K562 (cell line): Measurements from ENCODE around the gene PARD3B.

ENCODE experiments used
- CHCHD3 ChIP-seq: fragments of 250-450 bp; sonication (Bioruptor Pico); IDR thresholded peaks from 2 replicates; pipeline ENCODE4 v2.1.2; 2022; ENCODE audit warnings: mild to moderate bottlenecking
- EWSR1 ChIP-seq: fragments of 450-650 bp; IDR thresholded peaks from 2 replicates; pipeline ENCODE4 v1.6.1; 2018; ENCODE audit warnings: borderline replicate concordance, mild to moderate bottlenecking, low read depth, moderate library complexity; ENCODE audit not compliant: partially characterized antibody
- FOXP1 ChIP-seq: sonication (generic); formaldehyde crosslinking; IDR thresholded peaks from 2 replicates; pipeline ENCODE4 v1.8.0; 2022; ENCODE audit warnings: mild to moderate bottlenecking, missing genetic modification reagents
- NONO ChIP-seq, 2 experiments: fragments of 200-400 bp in 1 of 2; fragments of 450-650 bp in 1 of 2; formaldehyde crosslinking in 1 of 2; IDR thresholded peaks; 2 replicates each; pipeline ENCODE4 v1.6.1; 2017; ENCODE audit warnings: low read depth in 2 of 2, mild to moderate bottlenecking in 2 of 2, moderate library complexity in 2 of 2, low read length in 1 of 2
- POLR2A ChIP-seq: fragments of 450-650 bp; conservative IDR thresholded peaks from 2 replicates; pipeline ENCODE4 v1.6.1; 2016
- RAD51 ChIP-seq: fragments of 450-650 bp; IDR thresholded peaks from 2 replicates; pipeline ENCODE4 v1.7.1; 2016; ENCODE audit warnings: low read depth, mild to moderate bottlenecking, borderline replicate concordance
- RBBP5 ChIP-seq: fragments of 200-600 bp; sonication (generic); IDR thresholded peaks from 2 replicates; pipeline ENCODE4 v1.6.1; 2012; ENCODE audit warnings: borderline replicate concordance, mild to moderate bottlenecking, low read length, control low read depth, inconsistent platforms; ENCODE audit not compliant: insufficient read depth, poor library complexity, severe bottlenecking
- SP1 ChIP-seq: sonication (generic); formaldehyde crosslinking; IDR thresholded peaks from 2 replicates; pipeline ENCODE4 v1.8.1; 2022; ENCODE audit warnings: mild to moderate bottlenecking, missing genetic modification reagents
- YY1 ChIP-seq, 3 experiments: IDR thresholded peaks; 2 replicates each; pipeline ENCODE4 v1.6.1; 2011; ENCODE audit warnings: low read length in 2 of 3, mild to moderate bottlenecking in 2 of 3, moderate library complexity in 2 of 3, borderline replicate concordance in 1 of 3, control low read depth in 1 of 3, low read depth in 1 of 3; ENCODE audit not compliant: insufficient read depth in 3 of 3, insufficient replicate concordance in 2 of 3, control insufficient read depth in 1 of 3, insufficient read length in 1 of 3; ENCODE audit errors: extremely low read depth in 1 of 3
- ZNF766 ChIP-seq: fragments of 200-800 bp; sonication (Bioruptor generic); conservative IDR thresholded peaks from 2 replicates; pipeline ENCODE4 v1.6.1; 2016; ENCODE audit warnings: missing genetic modification characterization, missing compliant biosample characterization
- ZNF780A ChIP-seq: fragments of 250-450 bp; sonication (Bioruptor Pico); IDR thresholded peaks from 2 replicates; pipeline ENCODE4 v1.5.0; 2021; ENCODE audit warnings: mild to moderate bottlenecking
- TF ChIP-seq, protein P1 (sequence below): fragments of 450-650 bp; IDR thresholded peaks from 2 replicates; pipeline ENCODE4 v1.6.1; 2018; ENCODE audit not compliant: partially characterized antibody
- TF ChIP-seq, protein P2 (sequence below): fragments of 250-450 bp; sonication (Bioruptor Pico); IDR thresholded peaks from 2 replicates; pipeline ENCODE4 v1.4.0; 2020; ENCODE audit warnings: mild to moderate bottlenecking

DNA sequence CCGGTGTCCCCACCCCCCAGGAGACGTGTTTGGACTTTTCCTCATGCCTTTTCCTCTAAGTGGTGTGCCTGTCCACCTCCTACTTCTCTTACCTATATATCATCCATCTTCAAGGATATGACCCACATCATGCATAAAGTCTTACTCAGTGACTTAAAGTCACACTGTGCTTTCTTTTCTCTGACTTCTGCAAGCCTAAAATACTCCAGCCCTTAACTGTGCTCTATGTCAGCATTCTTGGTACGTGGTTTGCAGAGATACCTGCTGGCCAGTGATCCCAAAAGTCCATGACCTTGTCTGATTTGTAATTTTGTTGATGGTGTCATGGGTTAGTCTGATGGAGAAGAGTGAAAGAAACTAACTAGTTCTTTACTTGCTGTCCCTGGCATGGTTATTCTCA lies 743.4 kb downstream of the PARD3B start:
- TF ChIP-seq RAD51, result no peak
- TF ChIP-seq EWSR1, result no peak
- no peak for TF ChIP-seq ZNF780A (CRISPR knock-in tag)
- no peak for TF ChIP-seq YY1 (IDR thresholded peaks at IDR 0.05; ENCODE audit: borderline replicate concordance in 1 of 3, control insufficient read depth in 1 of 3, extremely low read depth in 1 of 3, insufficient read depth in 3 of 3, insufficient read length in 1 of 3, insufficient replicate concordance in 2 of 3, low read depth in 1 of 3, low read length in 2 of 3)
- TF ChIP-seq, protein P1, sequence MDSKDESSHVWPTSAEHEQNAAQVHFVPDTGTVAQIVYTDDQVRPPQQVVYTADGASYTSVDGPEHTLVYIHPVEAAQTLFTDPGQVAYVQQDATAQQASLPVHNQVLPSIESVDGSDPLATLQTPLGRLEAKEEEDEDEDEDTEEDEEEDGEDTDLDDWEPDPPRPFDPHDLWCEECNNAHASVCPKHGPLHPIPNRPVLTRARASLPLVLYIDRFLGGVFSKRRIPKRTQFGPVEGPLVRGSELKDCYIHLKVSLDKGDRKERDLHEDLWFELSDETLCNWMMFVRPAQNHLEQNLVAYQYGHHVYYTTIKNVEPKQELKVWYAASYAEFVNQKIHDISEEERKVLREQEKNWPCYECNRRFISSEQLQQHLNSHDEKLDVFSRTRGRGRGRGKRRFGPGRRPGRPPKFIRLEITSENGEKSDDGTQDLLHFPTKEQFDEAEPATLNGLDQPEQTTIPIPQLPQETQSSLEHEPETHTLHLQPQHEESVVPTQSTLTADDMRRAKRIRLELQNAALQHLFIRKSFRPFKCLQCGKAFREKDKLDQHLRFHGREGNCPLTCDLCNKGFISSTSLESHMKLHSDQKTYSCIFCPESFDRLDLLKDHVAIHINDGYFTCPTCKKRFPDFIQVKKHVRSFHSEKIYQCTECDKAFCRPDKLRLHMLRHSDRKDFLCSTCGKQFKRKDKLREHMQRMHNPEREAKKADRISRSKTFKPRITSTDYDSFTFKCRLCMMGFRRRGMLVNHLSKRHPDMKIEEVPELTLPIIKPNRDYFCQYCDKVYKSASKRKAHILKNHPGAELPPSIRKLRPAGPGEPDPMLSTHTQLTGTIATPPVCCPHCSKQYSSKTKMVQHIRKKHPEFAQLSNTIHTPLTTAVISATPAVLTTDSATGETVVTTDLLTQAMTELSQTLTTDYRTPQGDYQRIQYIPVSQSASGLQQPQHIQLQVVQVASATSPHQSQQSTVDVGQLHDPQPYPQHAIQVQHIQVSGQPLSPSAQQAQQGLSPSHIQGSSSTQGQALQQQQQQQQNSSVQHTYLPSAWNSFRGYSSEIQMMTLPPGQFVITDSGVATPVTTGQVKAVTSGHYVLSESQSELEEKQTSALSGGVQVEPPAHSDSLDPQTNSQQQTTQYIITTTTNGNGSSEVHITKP, result no peak
- TF ChIP-seq NONO (IDR thresholded peaks at IDR 0.05; ENCODE audit: low read depth in 2 of 2, low read length in 1 of 2), result no peak
- TF ChIP-seq, protein P2, sequence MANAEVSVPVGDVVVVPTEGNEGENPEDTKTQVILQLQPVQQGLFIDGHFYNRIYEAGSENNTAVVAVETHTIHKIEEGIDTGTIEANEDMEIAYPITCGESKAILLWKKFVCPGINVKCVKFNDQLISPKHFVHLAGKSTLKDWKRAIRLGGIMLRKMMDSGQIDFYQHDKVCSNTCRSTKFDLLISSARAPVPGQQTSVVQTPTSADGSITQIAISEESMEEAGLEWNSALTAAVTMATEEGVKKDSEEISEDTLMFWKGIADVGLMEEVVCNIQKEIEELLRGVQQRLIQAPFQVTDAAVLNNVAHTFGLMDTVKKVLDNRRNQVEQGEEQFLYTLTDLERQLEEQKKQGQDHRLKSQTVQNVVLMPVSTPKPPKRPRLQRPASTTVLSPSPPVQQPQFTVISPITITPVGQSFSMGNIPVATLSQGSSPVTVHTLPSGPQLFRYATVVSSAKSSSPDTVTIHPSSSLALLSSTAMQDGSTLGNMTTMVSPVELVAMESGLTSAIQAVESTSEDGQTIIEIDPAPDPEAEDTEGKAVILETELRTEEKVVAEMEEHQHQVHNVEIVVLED, result no peak
- no peak for TF ChIP-seq SP1
- TF ChIP-seq RBBP5, result no peak
- TF ChIP-seq CHCHD3 (CRISPR knock-in tag), result no peak
- TF ChIP-seq FOXP1 (CRISPR knock-in tag), result no peak
- TF ChIP-seq POLR2A, result no peak
- no peak for TF ChIP-seq ZNF766 (CRISPR knock-in tag)
